Chondrocyte (in vitro differentiated cells): Measurements from ENCODE around the gene ERICH6B. TPM values are rescaled to one million over a fixed set of nuclear protein-coding genes. Genes with fewer than 3 reads are reported as not detected.

ENCODE experiments used
- DNase-seq: peaks from one replicate; pipeline ENCODE4 v3.0.0; 2021; ENCODE audit warnings: mixed read lengths, low spot score
- H3K27ac Mint-ChIP-seq: one replicate; pipeline ENCODE4 v1.8.0; 2021; ENCODE audit warnings: mild to moderate bottlenecking, moderate library complexity, mixed read lengths; ENCODE audit not compliant: unreplicated experiment
- H3K27me3 Mint-ChIP-seq: 2 replicates; pipeline ENCODE4 v1.8.0; 2021; ENCODE audit warnings: low read depth, mixed read lengths
- H3K36me3 Mint-ChIP-seq: 2 replicates; pipeline ENCODE4 v1.8.0; 2021; ENCODE audit warnings: low read depth, mixed read lengths
- H3K4me1 Mint-ChIP-seq: 2 replicates; pipeline ENCODE4 v1.8.0; 2021; ENCODE audit warnings: low read depth, mild to moderate bottlenecking, mixed read lengths
- H3K4me3 Mint-ChIP-seq: one replicate; pipeline ENCODE4 v1.8.0; 2021; ENCODE audit warnings: mild to moderate bottlenecking, moderate library complexity, mixed read lengths; ENCODE audit not compliant: unreplicated experiment
- H3K9me3 Mint-ChIP-seq: 2 replicates; pipeline ENCODE4 v1.8.0; 2021; ENCODE audit warnings: low read depth, mixed read lengths
- total RNA-seq: library from RNA; stranded (reverse); gene quantifications from 3 replicates; pipeline ENCODE4 v1.2.1, GENCODE V29; 2021
- TF ChIP-seq, protein P1 (sequence below): fragments of 200-600 bp; sonication (generic); IDR thresholded peaks from 2 replicates; pipeline ENCODE4 v1.5.0; 2021; ENCODE audit warnings: antibody characterized with exemption, mild to moderate bottlenecking, moderate library complexity

ERICH6B gene
- total RNA-seq, 1 donor from 2014 or later, result not detected

DNA sequence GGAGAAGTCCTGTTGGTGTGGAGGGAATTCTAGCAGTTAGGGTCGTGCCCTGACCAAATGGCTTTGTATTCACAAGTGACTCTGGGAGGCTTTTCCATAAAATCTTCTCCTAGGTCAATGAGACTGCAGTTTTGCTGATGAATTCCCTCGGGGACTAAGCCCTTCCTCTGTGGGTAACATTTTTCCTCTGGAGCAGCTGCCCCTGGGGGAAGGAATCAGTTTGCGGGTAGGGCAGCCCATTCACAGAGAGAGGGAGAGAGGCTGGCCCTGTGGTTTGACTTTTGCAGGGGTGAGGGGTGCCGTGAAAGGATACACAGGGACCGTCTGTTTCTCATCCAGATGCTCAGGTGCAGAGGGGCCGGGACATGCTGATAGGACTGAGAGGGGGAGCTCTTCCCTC, 67.3 kb downstream of the ERICH6B start:
- H3K27me3 Mint-ChIP-seq, result peaks cover 24% of the 10 kb centered on the region
- no peaks in the 10 kb centered on the region for H3K9me3 Mint-ChIP-seq
- no peak overlapping the region for H3K27ac Mint-ChIP-seq
- H3K4me1 Mint-ChIP-seq, result no peaks in the 10 kb centered on the region
- H3K36me3 Mint-ChIP-seq, result no peaks in the 10 kb centered on the region
- TF ChIP-seq, protein P1, sequence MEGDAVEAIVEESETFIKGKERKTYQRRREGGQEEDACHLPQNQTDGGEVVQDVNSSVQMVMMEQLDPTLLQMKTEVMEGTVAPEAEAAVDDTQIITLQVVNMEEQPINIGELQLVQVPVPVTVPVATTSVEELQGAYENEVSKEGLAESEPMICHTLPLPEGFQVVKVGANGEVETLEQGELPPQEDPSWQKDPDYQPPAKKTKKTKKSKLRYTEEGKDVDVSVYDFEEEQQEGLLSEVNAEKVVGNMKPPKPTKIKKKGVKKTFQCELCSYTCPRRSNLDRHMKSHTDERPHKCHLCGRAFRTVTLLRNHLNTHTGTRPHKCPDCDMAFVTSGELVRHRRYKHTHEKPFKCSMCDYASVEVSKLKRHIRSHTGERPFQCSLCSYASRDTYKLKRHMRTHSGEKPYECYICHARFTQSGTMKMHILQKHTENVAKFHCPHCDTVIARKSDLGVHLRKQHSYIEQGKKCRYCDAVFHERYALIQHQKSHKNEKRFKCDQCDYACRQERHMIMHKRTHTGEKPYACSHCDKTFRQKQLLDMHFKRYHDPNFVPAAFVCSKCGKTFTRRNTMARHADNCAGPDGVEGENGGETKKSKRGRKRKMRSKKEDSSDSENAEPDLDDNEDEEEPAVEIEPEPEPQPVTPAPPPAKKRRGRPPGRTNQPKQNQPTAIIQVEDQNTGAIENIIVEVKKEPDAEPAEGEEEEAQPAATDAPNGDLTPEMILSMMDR, result no peak
- no peak for DNase-seq
- no peak overlapping the region for H3K4me3 Mint-ChIP-seq

DNA sequence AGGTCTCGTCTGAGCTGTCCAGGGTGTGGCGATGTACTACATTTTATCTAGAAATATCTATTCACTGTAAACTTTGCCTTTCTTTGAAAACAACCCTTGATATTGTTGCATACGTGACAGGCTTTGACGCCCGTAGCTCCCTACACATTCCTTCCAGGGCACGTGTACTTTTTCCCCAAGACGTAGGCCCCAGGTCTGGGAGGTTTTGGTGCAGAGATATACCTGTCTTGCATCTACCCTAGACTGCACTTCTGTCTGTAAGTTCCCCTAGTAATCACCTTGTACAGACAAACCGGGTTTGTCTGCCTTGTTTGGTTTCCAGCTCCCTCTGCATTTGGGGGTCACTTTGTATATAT, 69.2 kb downstream of the ERICH6B start:
- Mint-ChIP-seq H3K9me3 (no peaks in the 10 kb centered on the region), H3K36me3 (no peaks in the 10 kb centered on the region), H3K4me1 (no peaks in the 10 kb centered on the region), H3K27me3 (peaks cover 18% of the 10 kb centered on the region), H3K27ac (no peak overlapping the region), H3K4me3 (no peak overlapping the region)
- no peak for DNase-seq
- TF ChIP-seq, protein P1, result no peak

DNA sequence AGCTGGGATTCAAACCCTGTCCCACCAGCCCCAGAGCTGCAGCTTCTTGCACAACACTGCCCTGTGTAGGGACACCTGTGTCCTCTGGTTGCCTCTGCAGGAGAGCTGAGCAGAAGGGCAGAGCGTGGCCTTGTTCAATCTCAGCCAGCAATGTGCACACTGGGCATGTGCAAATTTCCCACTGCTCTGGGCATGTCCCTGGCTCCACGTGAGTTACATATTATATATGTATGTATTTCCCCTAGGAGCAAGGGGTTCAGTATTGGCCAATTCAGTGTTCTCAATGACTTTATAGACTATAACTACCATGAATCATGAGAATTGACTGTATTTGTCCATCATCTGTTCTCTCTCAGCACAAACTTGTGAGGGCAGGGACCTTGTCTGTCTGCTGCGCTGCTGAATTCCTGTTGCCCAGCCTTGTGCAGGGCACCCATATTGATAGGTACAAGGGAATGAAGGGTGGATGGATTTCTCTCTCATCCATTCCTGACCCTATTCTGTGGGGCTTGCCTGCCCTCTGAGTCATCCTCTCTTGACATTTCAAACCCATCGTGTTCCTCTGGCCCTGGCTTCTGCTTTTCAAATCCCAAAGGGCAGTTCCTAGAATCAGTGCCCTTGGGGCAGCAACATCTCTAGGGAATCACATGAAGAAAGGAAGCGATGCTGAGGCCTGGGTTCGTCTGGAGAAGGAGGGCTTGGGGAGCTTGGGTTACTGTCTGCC, 69.7 kb downstream of the ERICH6B start:
- DNase-seq, result no peak
- no peaks in the 10 kb centered on the region for H3K9me3 Mint-ChIP-seq
- H3K4me3 Mint-ChIP-seq, result no peak overlapping the region
- H3K27ac Mint-ChIP-seq, result no peak overlapping the region
- H3K36me3 Mint-ChIP-seq, result no peaks in the 10 kb centered on the region
- H3K4me1 Mint-ChIP-seq, result no peaks in the 10 kb centered on the region
- peaks cover 14% of the 10 kb centered on the region for H3K27me3 Mint-ChIP-seq
- TF ChIP-seq, protein P1, result no peak

DNA sequence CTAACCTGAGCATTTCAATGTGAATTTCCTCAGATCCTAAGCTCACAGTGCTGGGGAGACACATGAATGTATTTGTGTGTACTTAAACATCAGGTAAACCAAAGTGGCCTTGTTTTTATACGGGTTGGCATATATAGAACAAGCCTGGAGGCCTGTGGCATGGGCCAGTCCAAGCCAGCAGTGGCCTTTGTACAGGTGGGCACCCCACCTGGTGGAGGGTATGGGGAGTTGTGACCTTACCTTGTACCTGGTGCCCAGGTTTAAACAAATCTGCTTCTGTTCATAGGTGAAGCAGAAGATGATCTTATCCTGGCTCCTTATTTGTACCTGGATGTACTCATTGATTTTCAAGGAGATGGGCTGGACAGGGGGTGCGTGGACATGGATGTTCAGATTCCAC, 71.0 kb downstream of the ERICH6B start:
- Mint-ChIP-seq H3K27ac (no peak overlapping the region), H3K27me3 (peaks cover 7% of the 10 kb centered on the region), H3K9me3 (no peaks in the 10 kb centered on the region), H3K4me3 (no peak overlapping the region), H3K4me1 (no peaks in the 10 kb centered on the region), H3K36me3 (no peaks in the 10 kb centered on the region)
- TF ChIP-seq, protein P1, result no peak
- no peak for DNase-seq

DNA sequence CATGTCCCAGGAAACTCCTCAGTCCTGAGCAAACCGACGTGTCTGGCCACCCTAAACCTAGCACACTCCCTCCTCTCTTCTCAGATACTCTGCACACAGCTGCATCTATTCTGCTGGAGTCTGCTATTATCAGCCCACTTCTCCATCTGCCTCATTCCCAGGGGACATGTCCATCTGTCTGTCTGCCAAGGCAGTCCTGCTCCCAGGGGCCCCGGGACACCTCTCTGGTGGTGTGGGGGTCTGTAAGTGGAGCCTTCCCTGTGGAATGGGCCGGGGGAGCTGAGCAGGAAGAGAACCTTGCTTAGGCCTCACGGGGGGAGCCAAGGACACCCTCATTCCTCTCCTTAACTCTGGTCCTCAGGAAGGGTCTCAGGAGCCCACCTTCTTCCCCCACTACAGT, 72.7 kb downstream of the ERICH6B start:
- Mint-ChIP-seq H3K4me1 (no peaks in the 10 kb centered on the region), H3K9me3 (no peaks in the 10 kb centered on the region), H3K27me3 (peaks cover 3% of the 10 kb centered on the region), H3K4me3 (no peak overlapping the region), H3K36me3 (peaks cover 3% of the 10 kb centered on the region), H3K27ac (no peak overlapping the region)
- TF ChIP-seq, protein P1, result no peak
- peak; percentile 87 for DNase-seq
